ENCODE data around the gene AGR2.

GRCh38 chr7:16773884-16774283 is 30.9 kb downstream of the AGR2 start:
- TF ChIP-seq EP300 (IDR thresholded peaks at IDR 0.05) (no peak), CTCF (IDR thresholded peaks at IDR 0.05) (no peak), POLR2A (IDR thresholded peaks at IDR 0.05) (no peak)

Data from tibial nerve (tissue), 4 donors.